C1 segment of cervical spinal cord (tissue), 14 donors: Measurements from ENCODE around the gene XCL2.
"Not testable (repeated sequence)": the region's sequence is repeated elsewhere in the genome, so short reads cannot be mapped to it uniquely, and the experiment has no call there.

Experiments used
- DNase-seq, 14 donors: peaks; one replicate each; lab custom pipeline; 2025; lab: John Stamatoyannopoulos, UW

XCL2 gene

GRCh38 chr1:168543840-168544498, at the start of gene XCL2:
Gene XCL2 (minus strand): TSS chr1:168543997. CDS start chr1:168543964, 33 bp downstream.
- DNase-seq: not testable (repeated sequence)

- no peak for DNase-seq
Measured at GRCh38 chr1:168591641-168592250, 47.9 kb upstream of the XCL2 start.

- DNase-seq: no peak
Measured at GRCh38 chr1:168591066-168591465, 47.3 kb upstream of the XCL2 start.

- DNase-seq: no peak
Measured at GRCh38 chr1:168589167-168589566, 45.4 kb upstream of the XCL2 start.

GRCh38 chr1:168585937-168586336, 42.1 kb upstream of the XCL2 start:
- DNase-seq: no peak

GRCh38 chr1:168585191-168585590, 41.4 kb upstream of the XCL2 start:
- DNase-seq: no peak

GRCh38 chr1:168583571-168583970, 39.8 kb upstream of the XCL2 start:
- DNase-seq: no peak

GRCh38 chr1:168582688-168583336, 39.0 kb upstream of the XCL2 start:
- no peak for DNase-seq

GRCh38 chr1:168581817-168582572, 38.2 kb upstream of the XCL2 start:
- no peak for DNase-seq

- DNase-seq: peak in 1 of 14 donors; percentile 12
Measured at GRCh38 chr1:168580991-168581390, 37.2 kb upstream of the XCL2 start.

GRCh38 chr1:168580290-168580689, 36.5 kb upstream of the XCL2 start:
- DNase-seq: not testable (repeated sequence)

GRCh38 chr1:168578531-168579185, 34.9 kb upstream of the XCL2 start:
- DNase-seq: peak in 1 of 14 donors; percentile 21

GRCh38 chr1:168576245-168576688, 32.5 kb upstream of the XCL2 start, which contains the start of gene XCL1:
Gene XCL1 (plus strand): TSS chr1:168576605. CDS start chr1:168576638, 33 bp downstream.
- DNase-seq: not testable (repeated sequence)

- DNase-seq: peak in 1 of 14 donors; percentile 6
Measured at GRCh38 chr1:168574234-168574633, 30.4 kb upstream of the XCL2 start.

GRCh38 chr1:168572633-168573032, 28.8 kb upstream of the XCL2 start:
- DNase-seq: no peak

- DNase-seq: no peak
Measured at GRCh38 chr1:168570652-168571051, 26.9 kb upstream of the XCL2 start.

- DNase-seq: no peak
Measured at GRCh38 chr1:168568346-168568745, 24.5 kb upstream of the XCL2 start.

- DNase-seq: no peak
Measured at GRCh38 chr1:168567568-168567967, 23.8 kb upstream of the XCL2 start.

- no peak for DNase-seq
Measured at GRCh38 chr1:168567007-168567406, 23.2 kb upstream of the XCL2 start.

- no peak for DNase-seq
Measured at GRCh38 chr1:168565825-168566224, 22.0 kb upstream of the XCL2 start.

GRCh38 chr1:168561989-168562388, 18.2 kb upstream of the XCL2 start:
- DNase-seq: no peak
